Activated CD4-positive, alpha-beta T cell treated with anti-CD3 and anti-CD28 coated beads, Interleukin-2, Interleukin-6, amounts not matched to agents 100 ng/mL and 50 ng/mL, durations not matched to agents 16 hours and 8 hours (primary cell): ENCODE data around the gene PNCK.
A peak's percentile ranks its signal among the peaks of the same experiment; 100 is the strongest.

Experiments used
- DNase-seq: peaks from one replicate; pipeline ENCODE4 v3.0.0-alpha.2; 2020

The PNCK gene

DNA sequence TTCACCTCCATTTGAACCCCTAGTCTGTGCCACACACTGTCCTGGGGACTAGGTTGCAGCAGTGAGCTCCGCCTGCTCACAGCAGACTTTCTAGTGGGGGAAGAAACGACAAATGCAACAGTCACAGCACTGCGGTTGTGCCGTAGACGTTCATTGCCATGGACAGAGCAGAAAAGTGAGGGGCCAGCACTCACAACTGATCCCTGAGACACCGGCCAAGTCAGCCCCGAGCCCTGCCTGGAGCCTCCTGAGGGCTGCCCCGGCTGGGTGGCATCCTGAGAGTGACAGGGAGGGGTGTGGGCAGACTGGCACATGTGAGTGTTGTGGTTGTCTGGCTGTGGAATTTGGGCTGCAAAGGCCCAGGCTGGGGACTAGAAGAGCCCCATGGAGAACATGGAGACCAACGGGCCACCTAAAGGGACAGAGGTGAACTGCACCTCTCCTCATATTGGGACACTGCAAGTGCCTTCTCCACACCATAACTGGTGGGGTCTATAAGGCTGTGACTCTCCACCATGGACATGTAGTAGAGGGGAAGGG, 22.0 kb downstream of the PNCK start:
- DNase-seq: peak; percentile 22

GRCh38 chrX:153650959-153651358, 22.7 kb downstream of the PNCK start:
- no peak for DNase-seq

- DNase-seq: no peak
Observed at GRCh38 chrX:153649915-153650782, 23.5 kb downstream of the PNCK start.

GRCh38 chrX:153649178-153649914, 24.3 kb downstream of the PNCK start:
- DNase-seq: peak; percentile 42

- no peak for DNase-seq
Observed at GRCh38 chrX:153648358-153649177, 25.0 kb downstream of the PNCK start.

- DNase-seq: no peak
Observed at GRCh38 chrX:153647461-153648357, 25.9 kb downstream of the PNCK start.

DNA sequence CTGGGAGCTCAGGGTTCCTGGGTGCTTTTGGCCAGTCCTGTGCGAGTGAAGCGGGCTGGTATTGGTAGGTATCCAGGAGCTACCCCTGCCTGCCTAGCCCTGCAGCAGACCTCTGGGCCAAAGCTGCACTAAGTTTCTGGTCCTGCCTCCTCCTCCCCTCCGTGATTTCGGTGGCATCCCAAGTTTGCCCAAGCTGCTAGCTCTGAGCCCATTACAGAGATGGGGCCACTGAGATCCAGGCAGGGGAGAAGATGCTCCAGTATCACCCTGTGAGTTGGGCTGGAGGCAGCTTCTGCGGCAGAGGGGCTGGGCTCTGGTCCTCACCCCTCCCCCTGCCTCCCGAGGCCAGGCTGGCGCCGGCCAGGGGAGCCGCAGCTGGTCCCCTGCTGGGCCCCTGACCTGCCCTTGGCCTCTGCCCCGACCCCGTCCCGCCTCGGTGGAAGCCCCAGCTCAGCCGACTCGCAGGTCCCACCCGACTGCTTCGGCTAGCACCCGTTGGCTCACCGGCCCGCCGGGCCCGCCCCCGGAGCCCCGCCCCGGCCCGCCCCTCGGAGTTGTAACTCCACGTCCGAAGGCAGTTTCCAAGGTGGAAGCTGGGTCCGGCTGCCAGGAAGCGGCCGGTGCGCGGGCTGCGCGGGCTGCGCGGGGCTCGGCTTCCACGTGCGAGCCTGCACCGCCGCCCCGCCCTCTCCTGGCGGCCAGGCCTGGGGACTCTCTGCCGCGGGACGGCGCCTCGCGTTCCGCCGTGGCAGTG, 26.8 kb downstream of the PNCK start, which contains the start of gene DUSP9:
Gene DUSP9, plus strand, starts transcription at position 584 of the 754 bp plus-strand sequence. CDS start 751 bp downstream, outside the sequence.
- no peak for DNase-seq

DNA sequence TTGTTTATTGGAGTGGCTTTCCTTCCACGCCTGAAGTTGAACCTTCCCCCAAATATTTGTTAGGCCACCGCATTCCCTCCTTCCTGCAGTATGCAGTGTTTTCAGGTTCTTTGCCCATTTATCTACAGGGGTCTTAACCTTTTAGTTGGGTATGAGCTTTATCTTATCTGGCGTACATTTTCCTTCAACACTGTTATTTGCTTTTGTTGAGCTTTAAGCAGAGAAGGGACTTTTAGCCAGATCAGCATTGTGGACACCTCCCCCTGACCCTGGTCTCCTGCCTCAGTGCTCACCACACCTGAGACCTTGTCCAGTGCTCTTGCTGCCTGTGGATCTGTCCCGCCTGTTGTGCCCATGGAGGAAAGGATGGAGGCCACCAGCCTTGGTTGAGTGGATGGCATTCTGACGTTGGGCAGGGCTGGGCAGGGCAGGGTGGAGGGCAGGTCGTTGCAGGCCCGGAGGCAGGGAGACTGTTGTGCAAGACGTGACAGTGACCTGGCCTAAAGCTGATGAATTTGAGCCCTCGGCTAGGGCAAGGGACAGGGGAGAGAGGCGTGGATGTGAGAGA, 27.6 kb downstream of the PNCK start:
- no peak for DNase-seq

DNA sequence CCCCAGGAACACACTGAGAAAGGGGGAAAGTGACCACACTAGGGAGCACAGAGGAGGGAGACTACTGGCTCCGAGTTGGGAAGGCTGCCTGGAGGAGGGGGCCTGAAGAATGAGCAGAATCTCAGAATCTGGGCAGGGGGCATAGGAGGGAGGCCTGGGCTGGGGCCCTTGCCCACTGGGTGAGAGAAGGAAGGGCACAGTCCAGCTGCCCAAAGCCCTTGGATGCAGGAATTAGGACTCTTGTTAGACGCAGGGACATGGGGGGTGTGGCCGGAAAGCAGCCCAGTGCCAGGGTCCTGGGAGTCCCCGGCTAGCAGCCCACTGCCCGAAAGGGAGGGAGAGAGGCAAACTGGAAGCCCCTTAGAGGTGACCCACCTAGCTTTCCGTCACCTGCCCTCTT, 28.5 kb downstream of the PNCK start:
- DNase-seq: no peak

DNA sequence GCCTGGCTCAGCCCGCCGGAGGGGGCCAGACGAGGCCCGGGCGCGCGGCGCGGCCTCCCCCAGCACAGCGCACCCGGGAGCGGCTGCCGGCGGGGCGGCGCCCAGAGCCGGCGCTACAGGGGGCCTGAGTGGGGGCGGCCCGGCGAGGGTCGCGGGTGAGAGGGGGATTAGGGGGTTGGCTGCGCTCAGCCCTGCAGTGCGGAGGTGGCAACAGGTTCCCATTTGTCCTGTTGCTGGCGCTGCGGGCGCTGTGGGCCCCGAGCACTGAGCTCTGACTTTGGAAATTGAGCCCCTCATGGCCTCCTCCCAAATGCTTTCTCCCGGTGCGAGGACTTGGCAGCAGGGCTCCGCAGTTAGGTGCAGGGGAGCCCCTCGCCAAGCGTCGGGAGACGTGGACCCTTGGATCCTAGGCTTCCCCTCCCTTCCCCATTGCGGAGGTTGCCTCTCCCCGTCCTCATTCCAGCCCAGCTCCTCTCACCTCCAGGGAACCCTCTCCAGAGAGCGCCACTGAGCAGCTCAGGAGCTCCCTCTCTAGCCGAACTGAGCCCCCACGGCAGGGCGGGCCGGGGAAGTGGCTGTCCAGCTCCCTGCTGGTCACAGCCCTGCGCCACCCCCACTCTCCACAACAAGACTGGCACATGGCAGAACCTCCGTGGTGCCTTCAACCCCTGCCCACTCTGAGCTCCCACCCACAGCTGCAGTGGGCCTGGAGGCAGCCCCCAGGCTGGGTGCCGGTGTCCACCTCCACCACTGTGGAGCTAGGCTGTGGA, 29.1 kb downstream of the PNCK start:
- no peak for DNase-seq

GRCh38 chrX:153643431-153644351, 29.9 kb downstream of the PNCK start:
- DNase-seq: peak; percentile 13

DNA sequence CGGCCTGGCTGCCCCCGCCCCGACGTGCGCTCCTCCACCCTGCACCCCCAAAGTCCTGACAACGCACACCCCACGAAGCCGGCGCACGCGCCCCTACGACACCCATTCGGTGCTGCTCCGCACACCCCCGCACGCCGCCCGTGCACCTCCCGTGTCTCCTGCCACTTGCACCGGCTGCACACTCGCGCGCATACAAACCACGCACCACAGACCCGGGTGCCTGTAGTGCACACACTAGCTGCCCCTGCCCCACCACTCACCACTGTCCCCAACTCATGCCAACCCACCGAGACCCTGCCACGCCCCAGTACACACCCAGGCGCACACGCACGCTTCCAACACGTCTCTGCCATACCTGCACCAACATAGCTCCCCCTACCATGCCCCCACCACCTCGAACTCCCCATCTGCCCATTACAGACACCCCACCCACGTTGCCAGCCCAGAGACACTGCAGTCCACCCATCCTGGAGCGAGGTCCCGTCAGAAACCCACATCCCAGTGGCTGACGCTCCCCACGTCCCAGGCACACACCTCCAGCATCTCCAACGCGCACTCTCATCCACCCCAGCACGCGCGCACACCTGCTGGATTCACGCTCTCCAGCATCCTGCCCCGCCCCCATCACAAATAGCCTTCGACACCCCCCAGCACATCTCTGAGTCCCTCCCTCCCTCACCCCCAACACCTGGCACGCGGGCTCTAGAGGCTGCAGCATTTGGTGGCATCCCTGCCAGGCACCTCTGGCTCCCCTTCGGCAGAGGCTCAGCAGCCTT, 30.8 kb downstream of the PNCK start:
- no peak for DNase-seq

DNA sequence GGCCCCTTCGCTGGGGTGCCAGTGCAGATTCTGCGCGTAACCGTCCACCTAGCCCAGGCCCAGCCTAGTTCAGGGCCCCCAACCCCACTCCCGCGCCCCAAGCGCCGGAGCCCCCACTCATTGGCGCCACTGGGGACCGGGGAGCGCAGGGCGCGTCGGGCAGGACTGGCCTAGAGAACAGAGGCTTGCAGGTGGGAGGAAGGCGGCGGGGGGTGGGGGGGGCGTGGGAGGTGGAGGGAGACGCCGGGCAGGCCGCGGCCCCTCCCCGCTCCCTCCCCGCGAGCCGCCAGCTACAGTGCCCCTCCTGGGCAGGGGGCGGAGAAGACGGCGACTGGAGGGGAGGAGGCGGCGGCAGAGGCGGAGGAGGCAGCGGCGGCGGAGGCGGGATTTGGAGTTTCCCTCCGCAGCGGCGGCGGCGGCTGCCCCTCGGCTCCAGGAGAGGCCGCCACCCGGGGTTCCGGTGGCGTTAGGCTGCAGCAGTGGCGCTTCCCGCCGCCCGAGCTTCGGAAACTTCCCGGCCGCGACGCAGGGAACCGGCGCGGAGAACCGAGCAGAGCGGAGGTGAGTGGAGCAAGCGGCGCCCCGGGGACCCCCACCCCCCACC, 31.5 kb downstream of the PNCK start:
- DNase-seq: no peak

- no peak for DNase-seq
Observed at GRCh38 chrX:153641627-153642026, 32.0 kb downstream of the PNCK start.

DNA sequence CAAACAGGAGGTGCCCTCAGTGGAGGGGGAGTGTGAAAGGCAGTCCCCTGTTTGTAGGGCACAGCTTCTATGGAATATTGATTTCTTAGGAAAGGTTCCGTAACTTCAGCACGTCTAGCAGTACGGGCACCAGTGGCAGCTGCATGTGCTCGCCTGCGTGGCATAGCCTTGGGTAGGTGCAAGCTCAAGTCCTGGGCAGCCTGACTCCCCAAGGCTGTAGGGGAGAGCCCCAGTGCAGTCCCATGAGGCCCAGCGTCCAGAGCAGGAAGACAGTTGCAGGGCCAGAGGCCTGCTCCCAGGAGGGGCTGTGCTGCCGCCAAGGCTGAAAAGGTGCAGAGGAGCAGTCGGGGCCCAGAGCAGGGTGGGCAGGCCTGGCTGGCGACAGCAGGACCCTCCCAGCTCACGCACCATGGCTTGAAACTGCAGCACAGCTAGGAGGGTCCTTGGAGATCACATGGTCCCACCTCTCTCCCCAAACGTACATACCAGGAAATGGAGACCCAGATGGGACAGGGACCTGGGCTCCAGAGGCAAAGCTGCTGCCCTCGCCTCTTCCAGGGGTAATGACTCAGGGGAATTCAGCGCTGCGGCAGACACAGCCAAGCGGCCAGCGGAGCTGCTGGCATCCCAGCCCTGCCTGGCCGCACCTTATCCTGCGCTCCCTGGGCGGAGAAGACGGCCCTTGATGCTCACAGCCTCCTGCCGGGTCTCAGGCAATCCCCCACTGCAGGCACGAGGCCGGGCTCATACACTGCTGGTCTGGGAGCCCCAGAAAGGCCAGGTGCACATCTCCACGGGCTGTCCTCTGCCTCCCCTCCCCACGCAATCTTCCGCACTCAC, 32.7 kb downstream of the PNCK start:
- no peak for DNase-seq

DNA sequence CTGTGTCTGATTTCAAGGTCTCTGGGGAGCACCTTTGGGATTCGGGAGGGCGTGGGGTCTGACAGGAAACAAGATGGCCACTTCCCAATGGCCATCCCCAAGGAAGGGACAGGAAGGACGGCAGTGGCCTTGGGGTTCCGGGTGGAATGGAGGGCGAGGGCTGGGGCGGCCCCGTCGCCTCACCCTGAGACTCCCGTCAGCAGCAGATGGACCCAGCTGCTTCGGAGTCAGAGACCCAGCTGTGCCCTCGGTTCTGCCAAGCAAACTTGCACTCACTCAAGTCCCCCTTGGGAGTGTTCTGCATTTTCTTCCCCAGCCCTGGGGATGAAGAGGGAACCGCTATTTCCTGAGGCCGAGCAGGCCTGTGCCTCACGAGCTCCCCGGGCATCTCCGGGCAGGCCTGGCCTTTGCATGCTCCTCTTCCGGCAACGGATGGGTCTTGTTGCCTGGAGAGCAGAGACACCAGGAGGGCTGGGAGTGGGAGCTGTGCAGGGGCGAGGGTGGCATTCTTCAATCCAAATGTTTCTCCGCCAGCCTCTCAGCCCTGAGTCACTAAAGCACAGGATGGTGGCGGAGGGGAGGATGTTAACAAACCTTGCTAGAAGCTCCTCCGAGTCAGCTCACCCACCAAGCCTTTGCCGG, 33.4 kb downstream of the PNCK start:
- no peak for DNase-seq
